ENCODE data around the gene MVD. TPM values are rescaled to one million over a fixed set of nuclear protein-coding genes. Genes with fewer than 3 reads are reported as not detected.

The MVD gene
- total and polyA plus RNA-seq, 4 donors, result 21.7 to 99.2 (median 74.7) TPM

- no peak overlapping the region for H3K27ac ChIP-seq (ENCODE audit: low read depth in 1 of 2, low read length in 2 of 2)
- TF ChIP-seq ZBTB33 (IDR thresholded peaks at IDR 0.05) (no peak), REST (IDR thresholded peaks at IDR 0.05) (no peak), EGR1 (IDR thresholded peaks at IDR 0.05; ENCODE audit: low read depth in 2 of 2) (no peak), HNF4G (IDR thresholded peaks at IDR 0.05) (no peak), HNF4A (conservative IDR thresholded peaks at IDR 0.05) (no peak), YY1 (IDR thresholded peaks at IDR 0.05) (no peak), FOXA2 (IDR thresholded peaks at IDR 0.05) (no peak), JUND (IDR thresholded peaks at IDR 0.05) (no peak), FOXA1 (IDR thresholded peaks at IDR 0.05) (no peak), CTCF (IDR thresholded peaks at IDR 0.05; ENCODE audit: low read depth, low read length, missing input control) (no peak), GABPA (IDR thresholded peaks at IDR 0.05 in 1 of 2, conservative IDR thresholded peaks at IDR 0.05 in 1 of 2) (no peak), NR2F2 (IDR thresholded peaks at IDR 0.05) (no peak), MAX (IDR thresholded peaks at IDR 0.05) (no peak), RAD21 (IDR thresholded peaks at IDR 0.05) (no peak)
- TF ChIP-seq, protein P1, sequence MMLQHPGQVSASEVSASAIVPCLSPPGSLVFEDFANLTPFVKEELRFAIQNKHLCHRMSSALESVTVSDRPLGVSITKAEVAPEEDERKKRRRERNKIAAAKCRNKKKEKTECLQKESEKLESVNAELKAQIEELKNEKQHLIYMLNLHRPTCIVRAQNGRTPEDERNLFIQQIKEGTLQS (IDR thresholded peaks at IDR 0.05), result no peak
- WGBS, result 31% methylated on average over 45 of the region's 45 CpGs
- no peak overlapping the region for H3K4me3 ChIP-seq (ENCODE audit: low read depth in 1 of 3, low read length in 3 of 3)
- H3K36me3 ChIP-seq (ENCODE audit: control insufficient read depth in 4 of 4, insufficient read depth in 3 of 4, low read depth in 1 of 4, low read length in 3 of 4), result no peaks in the 10 kb centered on the region
- no peaks in the 10 kb centered on the region for H3K4me1 ChIP-seq (ENCODE audit: control insufficient read depth in 4 of 4, insufficient read depth in 4 of 4, low read length in 3 of 4)
- H3K9me3 ChIP-seq (ENCODE audit: control insufficient read depth in 4 of 4, low read length in 3 of 4), result no peaks in the 10 kb centered on the region
- DNase-seq (ENCODE audit: low spot score), result no peak
- no peak overlapping the region for H3K9ac ChIP-seq (ENCODE audit: low read depth in 1 of 2, low read length in 2 of 2)
- H3K27me3 ChIP-seq (ENCODE audit: control insufficient read depth in 4 of 4, insufficient read depth in 4 of 4, low read length in 3 of 4), result peaks cover 0 to 3% (median under 1%) of the 10 kb centered on the region in 4 donors
Measured at GRCh38 chr16:88639231-88640038, 23.5 kb downstream of the MVD start.

Measured in liver (tissue), 9 donors.